A549 (cell line): ENCODE data around the gene USP49. TPM values are rescaled to one million over a fixed set of nuclear protein-coding genes. Genes with fewer than 3 reads are reported as not detected.
"Not testable (repeated sequence)": the region's sequence is repeated elsewhere in the genome, so short reads cannot be mapped to it uniquely, and the experiment has no call there.

ENCODE experiments used
- ATAC-seq, 2 experiments: fragments of 200-7000 bp in 1 of 2; fragments of >200 bp in 1 of 2; cut with Nextera tagmentation in 1 of 2; cut with Tn5 transposase in 1 of 2; 3 replicates each; pipeline versions ENCODE4 v1.8.0 to v1.9.1; 2018 to 2020; ENCODE audit warnings: mild to moderate bottlenecking in 1 of 2, moderate library complexity in 1 of 2
- CTCF ChIA-PET: fragments of 300-600 bp; sonication (Branson Sonifier 250); formaldehyde crosslinking; extraction: SDS; loops from one replicate; lab custom pipeline; 2021; ENCODE audit warnings: antibody characterized with exemption, inconsistent platforms; lab: Yijun Ruan, JAX
- POLR2A ChIA-PET: fragments of 350-600 bp; formaldehyde crosslinking; extraction: SDS; loops from one replicate; lab custom pipeline; 2021; ENCODE audit warnings: antibody characterized with exemption, inconsistent platforms; lab: Yijun Ruan, JAX
- DNase-seq, 2 experiments: peaks; one replicate each; pipeline versions ENCODE4 v3.0.0 to v3.0.0-alpha.2; 2011 to 2016; ENCODE audit warnings: low read depth in 1 of 2, low spot score in 1 of 2
- FAIRE-seq: peaks from 2 replicates; lab custom pipeline; 2011; peaks lifted over from hg19 to GRCh38; lab: Jason Lieb, UNC
- H3K27ac ChIP-seq, 2 experiments: fragments of >200 bp; sonication (Bioruptor Twin); formaldehyde crosslinking; 3 replicates each; pipeline ENCODE4 v1.5.1; 2016 to 2017
- H3K4me1 ChIP-seq: fragments of >200 bp; sonication (Bioruptor Twin); formaldehyde crosslinking; 3 replicates; pipeline ENCODE4 v1.6.1; 2016
- H3K4me2 ChIP-seq: fragments of >200 bp; sonication (Bioruptor Twin); formaldehyde crosslinking; 3 replicates; pipeline ENCODE4 v1.6.1; 2016
- H3K4me3 ChIP-seq: fragments of >200 bp; sonication (Bioruptor Twin); formaldehyde crosslinking; 3 replicates; pipeline ENCODE4 v1.5.1; 2016
- H3K9me3 ChIP-seq: fragments of >200 bp; sonication (Bioruptor Twin); formaldehyde crosslinking; 3 replicates; pipeline ENCODE4 v1.6.1; 2016
- BCL3 ChIP-seq: fragments of >200 bp; sonication (Bioruptor Twin); formaldehyde crosslinking; IDR thresholded peaks from 3 replicates; pipeline ENCODE4 v1.6.1; 2016
- CEBPB ChIP-seq, 2 experiments: fragments of >200 bp in 1 of 2; sonication (Bioruptor Twin) in 1 of 2; formaldehyde crosslinking in 1 of 2; IDR thresholded peaks; 2 replicates each; pipeline ENCODE4 v1.6.1; 2012 to 2016
- ELK1 ChIP-seq: fragments of 150-350 bp; IDR thresholded peaks from 2 replicates; pipeline ENCODE4 v1.6.1; 2014; ENCODE audit warnings: low read depth, mild to moderate bottlenecking, low read length
- FOXS1 ChIP-seq: fragments of 250-450 bp; sonication (Bioruptor Pico); IDR thresholded peaks from 2 replicates; pipeline ENCODE4 v1.5.0; 2020; ENCODE audit warnings: mild to moderate bottlenecking, moderate library complexity
- KDM1A ChIP-seq: fragments of 200-600 bp; sonication (generic); IDR thresholded peaks from 2 replicates; pipeline ENCODE4 v1.6.1; 2016; ENCODE audit warnings: low read depth, mild to moderate bottlenecking
- MAFK ChIP-seq: fragments of 450-650 bp; IDR thresholded peaks from 2 replicates; pipeline ENCODE4 v1.6.1; 2014; ENCODE audit not compliant: partially characterized antibody
- NFE2L2 ChIP-seq: fragments of 150-350 bp; conservative IDR thresholded peaks from 2 replicates; pipeline ENCODE4 v1.6.1; 2014; ENCODE audit warnings: low read length
- NR3C1 ChIP-seq: fragments of >200 bp; sonication (Bioruptor Twin); formaldehyde crosslinking; IDR thresholded peaks from 3 replicates; pipeline ENCODE4 v1.6.1; 2017
- POLR2AphosphoS2 ChIP-seq: conservative IDR thresholded peaks from 2 replicates; pipeline ENCODE4 v1.6.1; 2012; ENCODE audit warnings: low read length, improper control_type of control experiment, inconsistent platforms
- RAD21 ChIP-seq, 2 experiments: fragments of >200 bp in 1 of 2; sonication (Bioruptor Twin) in 1 of 2; formaldehyde crosslinking in 1 of 2; IDR thresholded peaks in 1 of 2; conservative IDR thresholded peaks in 1 of 2; 2 replicates in 1 of 2; 3 replicates in 1 of 2; pipeline ENCODE4 v1.6.1; 2012 to 2018; ENCODE audit warnings: inconsistent platforms in 1 of 2
- SREBF2 ChIP-seq: fragments of 450-650 bp; IDR thresholded peaks from 2 replicates; pipeline ENCODE4 v1.6.1; 2014; ENCODE audit warnings: mild to moderate bottlenecking, moderate library complexity
- TFCP2L1 ChIP-seq: fragments of 250-450 bp; sonication (Bioruptor Pico); IDR thresholded peaks from 2 replicates; pipeline ENCODE4 v1.5.0; 2021; ENCODE audit warnings: mild to moderate bottlenecking
- TP53 ChIP-seq: fragments of 250-450 bp; sonication (Bioruptor Pico); IDR thresholded peaks from 2 replicates; pipeline ENCODE4 v1.5.0; 2021; ENCODE audit warnings: mild to moderate bottlenecking, moderate library complexity
- ZFP36 ChIP-seq: fragments of 450-650 bp; IDR thresholded peaks from 2 replicates; pipeline ENCODE4 v1.6.1; 2014; ENCODE audit warnings: borderline replicate concordance; ENCODE audit not compliant: partially characterized antibody
- ZSCAN20 ChIP-seq: fragments of 250-450 bp; sonication (Bioruptor Pico); IDR thresholded peaks from 2 replicates; pipeline ENCODE4 v1.8.0; 2022; ENCODE audit warnings: mild to moderate bottlenecking, moderate library complexity
- WGBS: methylation state at CpG from one replicate; pipeline ENCODE4 v1.1.6; 2017; ENCODE audit errors: missing lambda C conversion rate; 5-methylcytosine and 5-hydroxymethylcytosine counted together
- polyA plus RNA-seq, 4 experiments: library from polyadenylated mRNA; depleted of rRNA in 3 of 4; stranded (reverse); fragments of >200 nt; fragmentation: RNase III in 1 of 4; extraction: RNeasy Plus Mini Kit Qiagen cat#74134 plus additional on column Dnase treatment in 1 of 4; gene quantifications; 2 replicates in 3 of 4; 3 replicates in 1 of 4; pipeline ENCODE4 v1.2.3, GENCODE V29; 2011 to 2017
- TF ChIP-seq, protein P1 (sequence below): IDR thresholded peaks from 2 replicates; pipeline ENCODE4 v1.6.1; 2012; ENCODE audit warnings: low read depth, borderline replicate concordance
- TF ChIP-seq, protein P2 (sequence below): fragments of 200-600 bp; sonication (generic); IDR thresholded peaks from 2 replicates; pipeline ENCODE4 v1.6.1; 2016; ENCODE audit warnings: antibody characterized with exemption, mild to moderate bottlenecking, moderate library complexity

Gene USP49
- polyA plus RNA-seq, 2 of the 4 experiments (the other 2 are of a cell fraction): 2.9 to 4.3 TPM

- ATAC-seq: no peak
- no peaks in the 10 kb centered on the region for H3K9me3 ChIP-seq
- CTCF ChIA-PET: interaction anchor here (1.0 to 4.1 kb wide), 5 partner anchors 9 to 230 kb away, joined by 3 to 14 read pairs (median 6); partner anchors contain the start of gene TOMM6
- 88% methylated on average over 4 of the region's 4 CpGs for WGBS
- no peak overlapping the region for H3K4me2 ChIP-seq
- no peak for TF ChIP-seq ELK1
- H3K27ac ChIP-seq: no peak overlapping the region
- POLR2A ChIA-PET: no interaction called here
- no peak for FAIRE-seq
- no peaks in the 10 kb centered on the region for H3K4me1 ChIP-seq
- no peak overlapping the region for H3K4me3 ChIP-seq
- no peak for DNase-seq
Observed at GRCh38 chr6:41814629-41815028, 80.5 kb downstream of the USP49 start.

- no peak overlapping the region for H3K4me3 ChIP-seq
- TF ChIP-seq BCL3: no peak
- no peak for TF ChIP-seq TFCP2L1 (CRISPR knock-in tag)
- peak; percentile 17 for TF ChIP-seq MAFK
- TF ChIP-seq, all 56 proteins: peak for 1
- WGBS: 69% methylated on average over 2 of the region's 2 CpGs
- no peaks in the 10 kb centered on the region for H3K4me1 ChIP-seq
- FAIRE-seq (no peak), DNase-seq (no peak), ATAC-seq (no peak)
- POLR2A ChIA-PET: no interaction called here
- CTCF ChIA-PET: interaction anchor here (1.4 to 4.1 kb wide), 3 partner anchors 12 to 230 kb away, joined by 6 to 14 read pairs (median 8); partner anchors contain the start of gene TOMM6
- H3K4me2 ChIP-seq: no peak overlapping the region
- H3K27ac ChIP-seq: no peak overlapping the region
- H3K9me3 ChIP-seq: no peaks in the 10 kb centered on the region
Observed at GRCh38 chr6:41813956-41814355, 81.2 kb downstream of the USP49 start.

- TF ChIP-seq RAD21 (conservative IDR thresholded peaks at IDR 0.05 in 1 of 2, IDR thresholded peaks at IDR 0.05 in 1 of 2) (no peak), SREBF2 (no peak), MAFK (peak; percentile 10)
- Histone ChIP-seq H3K4me1 (no peaks in the 10 kb centered on the region), H3K9me3 (no peaks in the 10 kb centered on the region), H3K4me2 (no peak overlapping the region), H3K27ac (no peak overlapping the region), H3K4me3 (no peak overlapping the region)
- ChIA-PET CTCF (interaction anchor here (0.6 to 4.1 kb wide), 4 partner anchors 12 to 231 kb away, joined by 3 to 14 read pairs (median 7); partner anchors contain the start of genes MED20 and TOMM6), POLR2A (no interaction called here)
- ATAC-seq (no peak), FAIRE-seq (no peak), DNase-seq (no peak)
- 86% methylated on average over 2 of the region's 2 CpGs for WGBS
Observed at GRCh38 chr6:41813469-41813868, 81.7 kb downstream of the USP49 start.

GRCh38 chr6:41811946-41812345 is 83.2 kb downstream of the USP49 start:
- H3K27ac ChIP-seq, DNase-seq, H3K4me2 ChIP-seq, H3K4me3 ChIP-seq, H3K4me1 ChIP-seq, FAIRE-seq, ATAC-seq, H3K9me3 ChIP-seq, POLR2A ChIA-PET, CTCF ChIA-PET: not testable (repeated sequence)
- 95% methylated on average over 12 of the region's 13 CpGs for WGBS

DNA sequence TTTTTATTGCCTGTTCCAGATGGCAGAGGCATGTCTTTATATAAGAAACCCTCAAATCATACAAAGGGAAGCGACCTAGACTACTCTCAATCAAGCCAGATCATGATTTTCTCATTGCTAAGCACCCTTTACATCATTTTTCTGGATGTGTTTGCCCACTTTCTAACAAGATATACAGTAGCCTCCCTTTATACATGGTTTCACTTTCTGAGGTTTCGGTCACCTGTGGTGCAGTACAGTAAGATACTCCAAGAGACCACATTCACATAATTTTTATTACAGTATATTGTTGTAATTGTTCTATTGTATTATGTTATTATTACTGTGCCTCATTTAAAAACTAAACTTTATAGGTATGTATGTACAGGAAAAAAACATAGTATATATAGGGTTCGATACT is 84.1 kb downstream of the USP49 start:
- no peak for ATAC-seq
- H3K9me3 ChIP-seq: no peaks in the 10 kb centered on the region
- H3K4me1 ChIP-seq: no peaks in the 10 kb centered on the region
- POLR2A ChIA-PET: no interaction called here
- H3K4me3 ChIP-seq: no peak overlapping the region
- no peak for DNase-seq
- no peak overlapping the region for H3K4me2 ChIP-seq
- CTCF ChIA-PET: no interaction called here
- TF ChIP-seq FOXS1 (CRISPR knock-in tag) (no peak), ZSCAN20 (CRISPR knock-in tag) (no peak), RAD21 (conservative IDR thresholded peaks at IDR 0.05 in 1 of 2, IDR thresholded peaks at IDR 0.05 in 1 of 2) (no peak), NFE2L2 (no peak), TFCP2L1 (CRISPR knock-in tag) (no peak), ZFP36 (no peak), NR3C1 (no peak), POLR2AphosphoS2 (no peak), CEBPB (IDR thresholded peaks at IDR 0.05) (no peak), TP53 (CRISPR knock-in tag) (no peak), KDM1A (no peak)
- TF ChIP-seq, protein P1, sequence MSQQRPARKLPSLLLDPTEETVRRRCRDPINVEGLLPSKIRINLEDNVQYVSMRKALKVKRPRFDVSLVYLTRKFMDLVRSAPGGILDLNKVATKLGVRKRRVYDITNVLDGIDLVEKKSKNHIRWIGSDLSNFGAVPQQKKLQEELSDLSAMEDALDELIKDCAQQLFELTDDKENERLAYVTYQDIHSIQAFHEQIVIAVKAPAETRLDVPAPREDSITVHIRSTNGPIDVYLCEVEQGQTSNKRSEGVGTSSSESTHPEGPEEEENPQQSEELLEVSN: no peak
- TF ChIP-seq, protein P2, sequence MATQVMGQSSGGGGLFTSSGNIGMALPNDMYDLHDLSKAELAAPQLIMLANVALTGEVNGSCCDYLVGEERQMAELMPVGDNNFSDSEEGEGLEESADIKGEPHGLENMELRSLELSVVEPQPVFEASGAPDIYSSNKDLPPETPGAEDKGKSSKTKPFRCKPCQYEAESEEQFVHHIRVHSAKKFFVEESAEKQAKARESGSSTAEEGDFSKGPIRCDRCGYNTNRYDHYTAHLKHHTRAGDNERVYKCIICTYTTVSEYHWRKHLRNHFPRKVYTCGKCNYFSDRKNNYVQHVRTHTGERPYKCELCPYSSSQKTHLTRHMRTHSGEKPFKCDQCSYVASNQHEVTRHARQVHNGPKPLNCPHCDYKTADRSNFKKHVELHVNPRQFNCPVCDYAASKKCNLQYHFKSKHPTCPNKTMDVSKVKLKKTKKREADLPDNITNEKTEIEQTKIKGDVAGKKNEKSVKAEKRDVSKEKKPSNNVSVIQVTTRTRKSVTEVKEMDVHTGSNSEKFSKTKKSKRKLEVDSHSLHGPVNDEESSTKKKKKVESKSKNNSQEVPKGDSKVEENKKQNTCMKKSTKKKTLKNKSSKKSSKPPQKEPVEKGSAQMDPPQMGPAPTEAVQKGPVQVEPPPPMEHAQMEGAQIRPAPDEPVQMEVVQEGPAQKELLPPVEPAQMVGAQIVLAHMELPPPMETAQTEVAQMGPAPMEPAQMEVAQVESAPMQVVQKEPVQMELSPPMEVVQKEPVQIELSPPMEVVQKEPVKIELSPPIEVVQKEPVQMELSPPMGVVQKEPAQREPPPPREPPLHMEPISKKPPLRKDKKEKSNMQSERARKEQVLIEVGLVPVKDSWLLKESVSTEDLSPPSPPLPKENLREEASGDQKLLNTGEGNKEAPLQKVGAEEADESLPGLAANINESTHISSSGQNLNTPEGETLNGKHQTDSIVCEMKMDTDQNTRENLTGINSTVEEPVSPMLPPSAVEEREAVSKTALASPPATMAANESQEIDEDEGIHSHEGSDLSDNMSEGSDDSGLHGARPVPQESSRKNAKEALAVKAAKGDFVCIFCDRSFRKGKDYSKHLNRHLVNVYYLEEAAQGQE: no peak
- FAIRE-seq: no peak
- no peak overlapping the region for H3K27ac ChIP-seq
- 90% methylated on average over 3 of the region's 3 CpGs for WGBS
